NCI-H1417 (cell line): Measurements from ENCODE around the gene SP2.

Experiments
- DNase-seq, 3 experiments: peaks; one replicate each; lab custom pipeline; 2025; lab: John Stamatoyannopoulos, UW

Gene SP2

DNA sequence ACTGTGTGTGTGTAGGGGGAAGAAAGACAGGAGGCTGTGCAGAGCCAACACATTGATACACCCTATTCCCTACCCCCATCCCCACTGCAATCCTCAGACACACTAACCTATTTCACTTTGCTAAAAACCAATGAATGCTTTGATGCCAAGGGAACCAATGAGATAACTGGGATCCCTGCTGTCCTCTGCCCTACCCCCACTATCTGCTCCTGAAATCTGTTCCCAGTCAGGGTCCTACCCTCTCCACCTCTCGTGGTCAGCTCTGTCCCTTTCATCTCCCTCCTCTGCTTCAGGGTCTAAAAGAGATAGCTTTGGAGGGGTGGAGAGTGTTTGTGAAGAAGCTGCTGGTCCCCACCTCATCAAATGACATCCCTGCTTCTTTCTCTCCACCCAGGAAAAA, 26.0 kb upstream of the SP2 start:
- DNase-seq = peak in 1 of 3 experiments; percentile 33

DNA sequence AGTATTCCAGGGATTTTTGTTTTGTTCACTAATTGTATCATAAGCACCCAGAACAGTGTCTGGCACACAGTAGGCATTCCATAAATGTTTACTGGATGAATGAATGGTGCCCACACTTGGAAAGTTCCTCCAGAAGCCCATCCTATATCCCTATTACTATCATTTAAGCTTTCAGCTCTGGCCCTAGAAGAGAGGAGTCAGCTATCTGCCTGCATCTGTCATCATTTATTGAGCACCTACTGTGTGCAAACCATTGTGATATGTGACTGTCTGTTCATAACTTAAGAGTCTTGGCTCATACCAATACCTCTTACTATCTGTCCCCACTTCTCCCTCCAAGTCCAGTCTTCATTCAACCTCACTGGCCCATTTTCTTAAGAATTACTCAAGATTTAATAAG, 25.0 kb upstream of the SP2 start:
- no peak for DNase-seq

GRCh38 chr17:47872019-47872650, 23.9 kb upstream of the SP2 start:
- no peak for DNase-seq

- DNase-seq = no peak
Measured at GRCh38 chr17:47872651-47873161, 23.3 kb upstream of the SP2 start.

DNA sequence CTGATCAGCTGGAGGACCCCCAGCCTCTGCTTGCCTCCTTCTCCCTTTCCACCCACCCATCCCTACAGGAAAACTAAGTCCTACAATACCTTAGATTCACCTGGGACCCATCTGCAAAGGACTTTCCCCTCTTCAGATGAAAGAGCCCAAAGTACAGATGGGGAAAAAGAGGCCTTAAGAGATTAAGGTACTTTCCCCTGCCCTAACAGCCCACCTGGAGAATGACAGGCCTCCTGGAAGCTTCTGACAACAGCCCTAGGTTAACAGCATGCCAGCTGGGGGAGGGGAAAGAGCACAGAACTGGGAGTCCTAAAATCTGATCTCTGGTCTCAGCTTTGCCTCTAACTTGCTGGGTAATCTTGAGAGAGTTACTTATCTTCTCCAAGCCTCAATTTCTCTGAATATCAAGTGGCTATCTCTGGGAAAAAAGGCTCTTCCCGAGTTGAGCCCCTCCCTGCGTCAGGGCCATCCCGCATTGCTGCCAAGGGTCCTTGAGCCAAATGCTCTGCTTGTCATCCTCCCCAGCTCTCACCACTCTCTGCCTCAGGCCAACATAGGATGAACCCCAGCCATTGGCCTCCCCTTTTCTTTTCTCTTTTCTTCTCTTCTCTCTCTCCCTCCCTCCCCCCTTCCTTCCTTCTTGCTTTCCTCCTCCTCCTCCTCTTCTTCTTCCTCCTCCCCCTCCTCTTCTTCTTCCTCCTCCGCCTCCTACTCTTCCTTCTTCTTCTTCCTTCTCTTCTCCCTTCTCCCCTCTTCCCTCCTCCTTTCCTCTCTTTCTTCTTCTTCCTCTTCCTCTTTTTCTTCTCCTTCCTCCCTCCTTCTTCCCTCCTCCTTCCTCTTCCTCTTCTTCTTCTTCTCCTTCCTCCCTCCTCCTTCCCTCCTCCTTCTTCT, 22.6 kb upstream of the SP2 start:
- no peak for DNase-seq

- no peak for DNase-seq
Measured at GRCh38 chr17:47875011-47875985, 20.7 kb upstream of the SP2 start.

DNA sequence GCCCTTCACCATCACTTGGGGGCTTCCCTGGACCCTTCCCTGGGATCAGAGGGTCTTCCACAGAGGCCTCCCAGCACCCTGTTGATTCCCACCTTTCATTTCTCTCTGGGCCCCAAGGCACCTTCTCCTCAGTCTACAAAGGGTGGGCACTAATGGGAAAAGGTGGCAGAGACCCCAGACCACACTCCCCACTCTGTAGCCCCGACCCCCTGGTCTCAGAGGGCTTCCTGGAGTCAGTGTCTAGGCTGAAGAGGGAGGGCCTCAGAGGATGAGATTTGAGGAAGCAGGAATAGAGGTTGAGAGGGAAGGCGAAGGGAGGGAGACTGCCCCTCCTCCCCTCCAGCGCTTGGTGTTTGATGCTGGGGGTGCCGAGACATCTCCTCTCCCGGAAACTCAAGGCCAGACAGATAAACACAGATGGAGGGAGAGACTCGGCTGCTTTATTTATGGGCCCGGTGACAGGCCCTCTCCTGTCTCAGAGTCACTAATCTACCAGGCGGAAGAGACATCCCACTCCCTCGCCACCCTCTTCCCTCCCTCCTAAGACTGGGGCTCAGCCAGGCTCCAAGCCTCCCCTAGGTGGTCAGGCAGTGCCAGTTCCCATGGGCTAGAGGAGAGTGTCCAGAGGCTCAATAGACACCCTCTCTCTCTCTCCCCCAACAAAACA, 18.5 kb upstream of the SP2 start:
- peak in 1 of 3 experiments; percentile 55 for DNase-seq

GRCh38 chr17:47878203-47879027, 17.6 kb upstream of the SP2 start:
- no peak for DNase-seq

DNA sequence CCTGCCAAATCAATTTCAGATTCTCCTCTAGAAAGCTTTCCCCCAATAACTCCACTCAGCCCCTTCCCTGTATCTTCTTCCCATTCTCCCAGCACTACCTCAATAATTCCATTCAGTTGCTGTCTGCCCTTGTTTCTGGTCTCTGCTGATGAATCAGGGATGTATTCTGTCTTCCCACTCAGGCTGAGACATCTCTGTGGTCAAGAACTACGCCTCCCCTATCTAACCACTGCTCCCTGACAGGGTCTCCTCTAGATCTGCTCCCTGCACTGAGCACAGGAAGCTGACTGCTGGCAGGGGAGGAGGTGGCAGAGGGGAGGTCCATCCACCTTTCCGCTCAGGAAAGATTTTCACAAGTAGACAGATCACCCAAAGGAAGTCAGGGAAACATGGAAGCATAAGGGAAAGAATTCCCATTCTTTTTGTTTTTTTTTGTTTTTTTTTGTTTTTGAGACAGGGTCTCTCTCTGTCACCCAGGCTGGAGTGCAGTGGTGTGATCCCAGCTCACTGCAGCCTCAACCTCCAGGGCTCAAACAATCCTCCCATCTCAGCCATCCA, 16.9 kb upstream of the SP2 start:
- no peak for DNase-seq

DNA sequence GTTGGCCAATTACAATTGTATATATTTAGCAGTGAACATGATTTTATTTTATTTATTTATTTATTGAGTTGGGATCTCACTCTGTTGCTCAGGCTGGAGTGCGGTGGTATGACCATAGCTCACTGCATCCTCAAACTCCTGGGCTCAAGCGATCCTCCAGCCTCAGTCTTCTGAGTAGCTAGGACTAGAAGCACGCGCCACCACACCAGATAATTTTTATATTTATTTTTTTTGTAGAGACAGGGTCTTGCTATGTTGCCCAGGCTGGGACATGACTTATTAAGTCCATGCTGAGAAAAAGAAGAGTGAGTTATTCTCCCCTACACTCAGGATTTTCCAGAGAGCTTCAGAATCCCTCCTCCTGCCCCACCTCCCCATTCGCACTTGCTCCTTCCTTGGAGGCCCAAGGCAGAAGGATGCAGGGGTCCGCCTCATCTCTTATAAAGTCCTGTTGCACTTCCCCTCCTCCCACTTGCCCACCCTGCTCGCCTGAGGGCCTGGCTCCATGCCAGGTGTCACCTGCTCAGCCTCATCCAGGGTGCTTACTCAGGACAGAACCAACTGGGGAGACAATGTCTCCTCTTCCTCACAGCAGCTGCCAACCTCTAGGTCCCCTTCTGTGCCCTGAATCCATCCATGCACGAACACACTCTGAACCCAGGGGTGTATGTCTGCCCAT, 16.1 kb upstream of the SP2 start:
- peak in 1 of 3 experiments; percentile 13 for DNase-seq

GRCh38 chr17:47882247-47882646, 13.8 kb upstream of the SP2 start:
- no peak for DNase-seq

DNA sequence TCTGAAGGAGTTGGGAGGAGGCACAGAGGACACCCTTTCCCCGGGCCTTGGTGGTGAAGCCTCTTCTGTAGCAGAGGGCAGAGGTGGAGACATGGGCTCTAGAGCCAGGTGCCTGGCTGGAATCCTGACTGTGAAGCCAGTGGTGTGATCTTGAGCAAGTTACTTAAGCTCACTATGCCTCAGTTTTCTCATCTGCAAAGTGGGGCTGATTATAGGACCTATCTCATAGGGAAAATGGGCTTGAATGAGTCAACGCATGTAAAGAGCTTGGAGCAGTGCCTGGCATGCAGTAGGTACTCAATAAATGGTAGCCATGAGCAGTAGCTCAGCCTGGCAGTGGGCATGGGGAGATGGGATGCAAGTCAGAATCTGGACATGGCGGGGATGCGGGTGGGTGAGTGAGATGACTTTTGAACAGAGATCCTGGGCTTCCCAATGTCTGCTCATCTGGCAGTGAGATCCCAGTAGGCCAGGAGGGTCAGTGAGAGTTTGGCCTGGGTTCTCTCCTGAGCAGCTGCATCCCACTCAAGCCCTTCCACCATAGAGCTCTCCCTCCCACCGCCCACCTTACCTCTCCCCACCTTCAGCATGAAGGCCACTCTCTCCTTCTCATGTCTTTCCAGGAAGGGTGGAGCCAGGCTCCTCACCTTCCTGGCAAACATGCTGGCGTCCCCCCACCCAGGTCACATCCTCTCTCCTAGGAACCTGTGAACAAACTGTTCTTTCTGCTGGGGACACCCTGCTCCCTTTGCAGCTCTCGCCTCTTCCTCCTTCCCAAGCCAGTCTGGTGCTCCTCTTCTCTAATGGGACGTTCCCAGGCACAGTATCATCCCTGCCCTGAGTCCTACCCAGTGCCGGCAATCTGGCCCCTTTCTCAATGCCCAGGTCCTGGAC, 13.1 kb upstream of the SP2 start:
- no peak for DNase-seq

GRCh38 chr17:47883589-47884426, 12.2 kb upstream of the SP2 start:
- no peak for DNase-seq

GRCh38 chr17:47884427-47884740, 11.7 kb upstream of the SP2 start:
- DNase-seq = no peak

DNA sequence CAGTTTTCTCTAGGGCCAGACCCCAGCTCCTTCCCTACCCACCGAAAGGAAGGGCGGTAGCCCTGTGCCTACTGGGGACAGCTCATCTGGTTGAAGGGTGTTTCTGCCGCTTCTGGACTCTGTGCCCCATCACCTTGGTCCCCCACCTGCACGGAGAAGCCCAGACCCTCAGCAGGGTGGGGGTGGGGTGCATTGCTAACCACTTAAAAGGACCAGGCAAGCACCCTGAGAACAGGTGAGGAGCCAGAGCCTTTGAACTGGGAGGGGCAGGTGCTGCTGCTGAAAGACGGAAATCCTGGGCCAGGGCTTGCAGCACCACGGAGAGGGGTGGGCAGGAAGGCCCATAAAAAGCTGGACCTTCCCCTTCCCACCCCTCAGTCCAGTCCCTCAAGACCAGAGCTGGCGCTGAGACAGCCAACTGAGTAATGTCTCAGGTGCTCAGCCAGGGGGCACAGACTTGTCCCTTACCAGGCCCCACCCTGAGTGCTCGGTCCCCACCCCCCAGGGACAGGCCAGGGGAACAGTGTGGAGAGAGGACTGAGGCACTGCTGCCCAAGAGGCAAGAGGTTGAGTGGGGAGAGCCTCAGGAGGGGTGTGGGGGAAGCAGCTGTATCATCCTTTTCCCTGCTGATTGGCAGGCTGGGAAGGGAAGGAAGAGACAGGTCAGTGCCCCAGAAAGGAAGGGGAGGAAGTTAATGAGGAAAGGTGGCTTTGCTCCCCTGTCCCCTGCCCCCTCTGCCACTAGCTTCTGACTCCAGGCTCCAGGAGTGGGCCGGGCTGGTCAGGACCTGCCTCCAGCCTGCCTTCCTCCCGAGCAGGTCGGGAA, 10.9 kb upstream of the SP2 start:
- no peak for DNase-seq

DNA sequence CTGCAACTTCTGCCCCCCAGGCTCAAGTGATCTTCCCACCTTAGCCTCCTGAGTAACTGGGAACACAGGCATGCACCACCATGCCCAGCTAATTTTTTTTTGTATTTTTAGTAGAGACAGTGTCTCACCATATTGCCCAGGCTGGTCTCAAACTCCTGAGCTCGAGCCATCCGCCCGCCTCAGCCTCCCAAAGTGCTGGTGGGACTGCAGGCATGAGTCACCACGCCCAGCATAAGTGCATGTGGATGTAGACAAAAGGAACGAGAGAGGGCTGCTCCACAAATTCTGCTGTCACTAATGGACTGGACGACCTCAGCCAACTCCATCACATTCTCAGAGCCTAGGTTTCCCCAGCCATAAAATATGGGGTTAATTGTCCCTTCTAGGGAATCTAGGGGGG, 7.7 kb upstream of the SP2 start:
- no peak for DNase-seq
